SIG-M5 (cell line): Measurements from ENCODE around the gene PTPRD.

Experiments
- DNase-seq: peaks from one replicate; lab custom pipeline; 2025; lab: John Stamatoyannopoulos, UW

PTPRD gene

DNA sequence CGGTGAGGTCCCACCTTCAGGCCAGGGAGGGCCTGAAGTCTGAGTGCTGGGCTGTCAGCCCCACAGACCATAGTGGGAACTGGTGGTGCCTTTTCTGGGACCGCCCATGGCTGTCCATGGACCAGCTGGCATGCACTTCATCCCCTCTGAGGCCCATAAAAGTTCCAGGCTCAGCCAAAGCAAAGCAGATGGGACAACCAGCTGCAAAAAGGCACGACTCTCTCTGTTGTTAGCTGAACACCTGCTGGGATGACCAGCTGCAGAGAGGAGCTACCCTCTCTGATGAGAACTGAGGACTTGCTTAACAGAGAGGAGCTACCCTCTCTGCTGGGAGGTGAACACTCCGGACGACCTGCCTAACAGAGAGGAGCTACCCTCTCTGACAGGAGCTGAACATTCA is 1968.9 kb downstream of the PTPRD start:
- no peak for DNase-seq

DNA sequence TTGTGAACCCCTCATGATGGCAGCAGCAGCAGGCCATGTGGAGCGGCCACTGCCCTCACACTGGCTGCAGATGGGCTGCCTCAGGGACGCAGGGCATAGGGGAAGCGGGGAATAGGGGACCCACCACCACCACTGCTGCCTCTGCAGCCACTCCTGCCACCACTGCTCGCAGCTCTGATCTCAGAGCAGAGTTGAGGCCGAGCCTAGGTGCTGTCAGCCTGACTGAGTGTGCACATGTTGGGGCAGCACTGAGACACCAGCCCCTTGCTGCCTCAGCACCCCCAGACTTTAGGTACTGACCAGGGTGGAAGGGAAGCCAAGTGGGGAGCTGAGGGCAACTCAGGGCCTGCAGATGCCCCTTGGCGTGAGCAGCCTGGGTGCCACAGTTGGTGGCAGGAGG is 1969.3 kb downstream of the PTPRD start:
- no peak for DNase-seq

DNA sequence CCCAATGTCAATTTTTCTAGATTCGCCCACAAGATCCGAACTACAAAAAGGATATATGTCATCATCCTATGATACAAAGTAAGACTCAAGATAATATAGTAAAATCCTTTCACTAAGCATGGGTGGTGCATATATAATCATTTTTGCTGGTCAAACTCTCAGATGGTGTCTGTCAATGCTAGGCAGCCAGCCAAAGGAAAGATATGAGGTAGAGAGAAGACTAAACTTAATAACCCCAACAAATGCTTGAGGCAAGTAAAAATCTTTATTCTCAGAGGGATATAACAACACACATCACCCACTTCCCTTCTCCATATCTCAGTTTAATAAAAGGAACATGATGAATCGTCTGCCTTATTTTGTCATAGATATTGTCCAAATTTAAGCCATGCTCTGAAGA is 1972.0 kb downstream of the PTPRD start:
- DNase-seq: no peak

DNA sequence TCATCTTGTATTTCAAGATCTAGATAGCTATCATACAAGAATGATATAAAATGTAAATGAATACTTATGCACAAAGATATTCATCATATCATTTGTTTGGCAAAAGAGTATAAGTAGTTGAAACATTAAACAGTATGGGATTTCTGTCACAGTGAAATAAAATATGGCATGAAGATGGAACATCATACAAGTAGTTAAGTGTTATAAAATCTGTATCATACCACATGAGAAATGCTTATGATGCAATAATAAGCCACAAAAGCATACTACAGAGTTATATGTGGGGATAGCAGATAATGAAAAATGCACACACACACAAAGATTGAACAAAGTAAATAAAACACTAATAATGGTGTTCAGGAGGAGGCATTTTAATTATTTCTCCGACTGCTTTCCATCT is 1975.2 kb downstream of the PTPRD start:
- DNase-seq: no peak

DNA sequence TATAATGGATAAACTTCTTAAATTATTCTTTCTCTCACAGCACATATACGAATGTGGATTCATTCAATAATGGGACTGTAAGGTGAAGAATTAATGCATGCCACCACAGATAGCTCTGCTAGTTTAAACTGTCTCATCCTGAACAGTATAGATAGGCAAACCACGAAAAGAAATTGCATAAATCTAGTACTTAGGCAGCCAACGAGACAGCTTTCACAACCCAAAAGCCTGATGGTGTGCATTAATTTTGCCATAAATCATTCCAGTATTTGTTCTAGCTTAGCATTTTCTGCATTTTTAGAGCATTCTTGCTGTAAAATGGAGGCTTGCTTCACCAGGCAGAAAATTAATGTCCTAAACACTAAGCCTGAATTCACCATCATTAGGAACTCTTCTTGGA is 1979.0 kb downstream of the PTPRD start:
- DNase-seq: no peak

DNA sequence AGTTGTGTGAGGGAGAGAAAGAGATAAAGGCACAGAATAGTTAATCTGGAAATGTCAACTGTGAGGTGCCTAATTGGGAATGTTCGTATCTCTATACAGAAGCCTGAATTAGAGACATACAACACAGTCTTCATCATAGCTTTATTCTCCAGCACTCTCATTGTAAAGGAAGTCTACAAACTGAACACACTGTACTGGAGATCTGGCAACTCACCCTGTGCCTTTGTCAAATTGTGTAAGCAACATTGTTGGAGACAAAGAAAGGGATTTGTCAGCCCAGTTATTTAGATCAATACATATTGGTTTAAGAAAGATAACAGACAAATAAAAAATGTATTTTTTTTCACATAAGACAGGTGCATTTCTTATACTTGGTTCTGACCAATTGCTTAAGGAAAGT is 1980.3 kb downstream of the PTPRD start:
- DNase-seq: no peak

DNA sequence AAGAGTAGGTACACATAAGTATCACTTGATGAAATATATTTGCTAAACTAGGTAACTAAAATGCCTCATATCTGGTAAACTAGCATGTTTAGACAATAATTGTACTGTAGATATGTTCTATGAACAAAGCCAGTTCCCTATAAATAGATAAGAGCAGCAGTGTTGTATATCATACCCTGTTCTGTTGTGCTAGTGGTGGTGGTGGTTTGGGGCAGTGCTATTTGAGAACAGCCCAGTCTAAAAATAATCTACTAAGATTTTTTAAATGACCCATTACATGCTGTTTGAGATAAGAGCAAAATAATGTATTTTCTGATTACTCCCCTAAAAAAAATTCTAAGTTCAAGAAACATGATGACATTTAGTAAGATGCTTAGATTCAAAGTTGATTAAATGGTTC is 1984.0 kb downstream of the PTPRD start:
- no peak for DNase-seq

DNA sequence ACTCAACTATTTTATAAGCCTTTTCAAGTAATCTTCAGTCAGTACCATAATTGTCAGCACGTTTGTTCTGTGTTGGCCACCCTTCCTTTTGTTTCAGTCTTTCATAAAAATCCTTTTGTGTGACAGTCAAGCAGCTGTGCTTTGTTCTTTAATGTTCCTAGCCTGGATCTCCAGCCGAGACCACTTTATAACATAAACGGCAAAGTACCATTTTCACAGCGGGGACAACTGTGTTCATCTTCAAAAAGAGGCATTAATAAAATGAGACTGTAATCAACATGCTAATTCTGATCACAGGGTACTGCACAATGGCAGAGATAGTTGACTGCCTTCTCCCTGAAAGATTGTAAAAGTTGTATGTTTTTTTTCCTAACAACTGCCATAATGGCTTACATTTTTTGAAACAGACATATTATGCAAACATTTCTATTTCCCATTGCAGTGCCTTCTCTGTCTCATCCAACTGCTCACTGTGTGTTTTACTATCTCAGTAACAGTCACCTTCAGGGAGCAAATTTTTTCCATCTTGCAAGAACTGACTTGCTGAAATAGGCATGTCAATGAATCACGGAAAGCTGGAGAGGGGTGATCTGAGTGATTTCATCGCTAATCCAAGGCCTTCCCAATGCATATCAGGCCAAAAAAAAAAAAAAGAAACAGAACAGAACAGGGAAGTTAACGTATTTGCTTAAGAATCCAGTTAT is 1984.7 kb downstream of the PTPRD start:
- no peak for DNase-seq

DNA sequence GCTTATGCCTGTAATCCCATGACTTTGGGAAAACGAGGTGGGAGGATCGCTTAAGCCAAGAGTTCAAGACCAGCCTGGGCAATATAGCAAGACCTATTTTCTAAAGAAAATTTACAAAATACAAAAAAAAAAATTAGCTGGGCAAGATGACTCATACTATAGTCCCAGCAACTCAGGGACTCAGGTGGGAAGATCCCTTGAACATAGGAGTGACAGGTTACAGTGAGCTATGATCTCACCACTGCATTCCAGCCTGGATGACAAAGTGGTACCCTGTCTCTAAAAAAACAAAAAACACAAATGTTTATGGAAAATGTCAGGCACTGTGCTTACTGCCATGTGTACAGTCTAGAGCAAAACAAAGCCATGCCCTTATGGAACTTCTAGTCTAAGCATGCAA is 1989.9 kb downstream of the PTPRD start:
- no peak for DNase-seq

DNA sequence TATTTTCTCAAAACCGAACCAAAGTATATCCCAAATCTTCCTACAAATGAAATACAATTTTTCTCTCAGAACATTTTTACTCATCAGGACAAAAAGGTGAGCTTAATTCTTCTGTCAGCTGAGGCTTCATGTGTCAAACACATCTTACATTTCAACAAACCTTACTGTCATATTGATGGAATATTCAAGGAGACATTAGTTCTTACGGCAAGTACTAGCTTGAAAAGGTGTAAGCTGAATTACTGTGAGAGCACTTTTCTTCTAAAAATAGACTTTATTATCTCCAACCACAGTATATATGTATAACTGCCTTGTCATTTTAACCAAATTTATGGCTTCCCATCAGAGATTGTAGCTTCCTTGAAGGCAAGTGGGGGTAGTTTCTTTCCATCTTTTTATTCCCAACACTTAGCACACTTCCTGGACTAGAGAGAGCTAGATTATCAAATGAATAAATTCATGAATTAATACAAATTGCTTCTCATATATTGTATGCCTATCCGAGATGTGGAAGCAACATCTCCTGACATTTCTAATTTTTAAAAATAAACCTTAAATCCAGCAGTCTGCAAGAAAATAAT is 1990.5 kb downstream of the PTPRD start:
- DNase-seq: no peak

DNA sequence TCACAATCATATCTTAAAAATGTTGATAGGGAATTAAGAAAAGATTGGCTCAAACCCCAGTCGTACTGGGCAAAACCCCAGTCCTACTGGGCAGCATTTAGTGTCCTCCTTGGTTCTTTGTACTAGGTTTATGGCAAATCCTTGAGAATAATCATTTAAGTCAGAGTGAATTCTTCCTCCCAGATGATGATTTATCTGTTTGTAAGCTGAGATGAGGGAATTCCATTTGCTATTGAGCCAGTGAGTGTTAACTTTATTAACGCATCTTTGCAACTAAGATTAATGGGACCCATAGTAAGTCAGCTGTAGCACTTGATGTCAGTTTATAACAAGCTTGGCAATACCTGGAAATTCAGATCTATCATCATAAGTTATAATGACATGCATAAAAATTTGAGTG is 1991.4 kb downstream of the PTPRD start:
- DNase-seq: no peak

DNA sequence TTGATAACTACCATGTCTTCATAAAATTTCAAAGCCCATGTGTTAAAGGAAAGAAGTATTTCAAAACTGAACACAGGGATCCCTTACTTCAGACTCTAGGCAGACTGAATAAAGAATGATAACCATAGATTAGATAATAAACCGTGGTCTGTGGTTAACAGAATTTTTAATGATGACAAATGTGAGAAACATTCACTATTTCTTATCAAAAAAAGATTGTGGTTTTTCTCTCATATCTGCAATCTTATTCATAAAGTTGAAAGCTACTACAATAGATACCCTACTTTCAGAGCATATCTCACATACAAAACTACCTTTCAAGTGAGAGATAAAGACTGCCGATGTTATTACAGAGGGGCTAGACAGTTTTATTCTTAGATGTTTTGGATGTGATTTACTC is 1996.4 kb downstream of the PTPRD start:
- DNase-seq: no peak

DNA sequence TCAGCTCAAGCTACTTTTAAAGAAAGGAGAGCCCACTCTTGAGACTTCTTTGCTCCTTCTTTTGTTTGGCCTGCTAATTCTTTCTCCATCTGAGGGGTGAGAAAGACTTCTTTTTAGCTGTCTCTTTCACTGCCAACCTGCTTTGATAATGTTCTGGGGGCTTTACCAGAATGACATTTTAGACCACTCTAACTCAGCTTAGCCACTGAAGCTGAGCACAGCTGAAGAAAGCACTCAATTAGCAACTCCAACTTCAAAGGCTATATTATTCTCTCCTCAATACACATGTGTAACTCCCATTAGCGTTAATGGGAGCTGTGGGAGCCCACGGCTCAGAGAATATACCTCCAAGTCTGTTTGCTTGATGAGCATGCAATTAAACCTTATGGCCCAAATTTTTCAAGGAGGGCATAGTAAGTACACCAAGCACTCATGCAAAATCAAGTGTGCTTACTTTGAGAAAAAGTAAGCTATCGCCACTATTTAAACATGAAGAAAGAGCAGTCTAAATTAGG is 1997.8 kb downstream of the PTPRD start:
- no peak for DNase-seq

DNA sequence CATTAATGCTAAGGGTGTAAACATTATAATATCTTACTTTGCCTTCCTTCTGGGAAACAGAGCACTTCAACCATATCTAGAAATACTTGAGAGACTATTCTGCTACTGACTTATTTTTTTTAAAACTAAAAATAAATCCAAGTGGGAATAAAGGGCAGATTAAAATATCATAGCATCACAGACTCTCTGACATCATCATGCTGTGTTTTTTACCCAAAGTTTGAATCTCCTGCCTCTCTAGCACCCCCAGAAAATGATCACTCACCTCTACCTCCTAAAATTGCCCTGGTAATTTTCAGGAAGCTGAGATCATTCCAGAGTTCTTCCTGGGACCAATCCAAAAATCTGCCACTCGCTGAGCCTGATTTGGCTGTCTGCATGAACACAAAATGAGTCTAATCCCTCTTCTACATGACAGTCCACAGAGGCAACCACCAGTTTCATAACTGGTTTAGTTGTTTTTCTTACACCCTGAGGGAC is 1999.4 kb downstream of the PTPRD start:
- DNase-seq: no peak

DNA sequence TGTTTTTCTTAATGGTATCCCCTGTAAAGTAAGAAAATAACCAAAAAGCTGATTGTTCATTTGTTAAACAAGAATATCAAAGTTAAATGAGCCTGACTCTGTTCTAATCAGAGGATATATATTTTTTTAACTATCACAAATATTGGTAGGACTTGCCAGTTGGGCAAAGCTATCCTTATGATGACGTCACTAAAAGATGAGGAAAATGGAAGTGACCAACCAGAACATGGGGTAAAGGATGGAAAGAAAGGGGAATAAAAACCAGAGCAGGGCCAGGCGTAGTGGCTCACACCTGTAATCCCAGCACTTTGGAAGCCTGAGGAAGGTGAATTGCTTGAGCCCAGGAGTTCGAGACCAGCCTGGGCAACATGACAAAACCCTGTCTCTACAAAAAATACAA is 2001.6 kb downstream of the PTPRD start:
- DNase-seq: no peak

DNA sequence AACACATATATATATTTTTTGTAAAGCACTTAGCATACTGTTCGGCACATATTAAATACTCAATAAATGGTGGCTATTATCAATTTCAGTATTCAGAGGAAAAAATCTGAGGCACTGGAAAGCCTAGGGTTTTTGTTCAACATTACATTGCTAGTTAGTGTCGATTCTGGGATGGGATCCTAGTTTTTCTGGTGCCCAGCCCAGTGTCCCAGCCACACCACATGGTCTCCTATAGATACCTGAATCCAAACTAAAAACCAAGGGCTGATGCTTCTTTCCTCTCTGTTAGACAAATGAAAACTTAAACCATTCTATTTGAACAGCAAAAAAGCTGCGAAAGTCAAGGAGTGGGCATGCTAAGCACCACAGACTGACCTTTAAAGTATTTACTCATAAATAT is 2002.5 kb downstream of the PTPRD start:
- no peak for DNase-seq

DNA sequence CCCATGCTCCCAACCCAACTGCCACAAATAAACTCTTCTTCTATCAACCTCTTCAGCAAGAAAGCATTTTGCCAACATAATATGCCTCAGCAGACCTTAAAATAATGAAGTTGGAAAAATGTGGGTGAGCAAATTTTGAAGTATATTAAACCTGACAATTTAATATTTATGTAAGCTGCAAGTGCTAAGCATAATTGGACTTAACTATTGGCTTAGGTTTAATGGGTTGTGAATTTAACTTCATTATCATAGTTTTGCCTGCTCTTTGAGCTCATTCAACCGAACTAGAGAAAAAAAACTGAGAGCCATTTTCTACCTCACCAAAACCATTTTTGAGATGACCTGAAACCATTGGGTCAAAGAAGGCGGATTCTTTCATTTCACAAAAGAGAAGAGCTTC is 2007.7 kb downstream of the PTPRD start:
- no peak for DNase-seq

DNA sequence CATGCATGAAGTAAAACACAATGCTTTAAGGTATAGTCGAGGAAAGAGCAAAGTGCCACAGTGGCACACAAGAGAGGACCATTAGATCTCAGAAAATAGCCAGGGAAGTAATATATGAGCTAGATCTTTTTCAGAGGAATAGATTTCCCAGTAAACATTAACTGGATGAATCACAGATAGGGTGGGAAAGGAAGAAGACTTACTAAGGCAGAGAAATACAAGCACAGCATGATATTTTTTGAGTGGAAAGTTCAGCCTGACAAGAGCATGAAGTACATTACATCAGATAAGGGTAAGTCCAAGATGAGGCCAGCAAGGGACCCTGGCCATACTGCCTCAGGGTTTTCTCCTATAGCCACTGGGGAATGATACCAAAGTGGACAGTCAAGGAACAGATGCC is 2008.6 kb downstream of the PTPRD start:
- no peak for DNase-seq

DNA sequence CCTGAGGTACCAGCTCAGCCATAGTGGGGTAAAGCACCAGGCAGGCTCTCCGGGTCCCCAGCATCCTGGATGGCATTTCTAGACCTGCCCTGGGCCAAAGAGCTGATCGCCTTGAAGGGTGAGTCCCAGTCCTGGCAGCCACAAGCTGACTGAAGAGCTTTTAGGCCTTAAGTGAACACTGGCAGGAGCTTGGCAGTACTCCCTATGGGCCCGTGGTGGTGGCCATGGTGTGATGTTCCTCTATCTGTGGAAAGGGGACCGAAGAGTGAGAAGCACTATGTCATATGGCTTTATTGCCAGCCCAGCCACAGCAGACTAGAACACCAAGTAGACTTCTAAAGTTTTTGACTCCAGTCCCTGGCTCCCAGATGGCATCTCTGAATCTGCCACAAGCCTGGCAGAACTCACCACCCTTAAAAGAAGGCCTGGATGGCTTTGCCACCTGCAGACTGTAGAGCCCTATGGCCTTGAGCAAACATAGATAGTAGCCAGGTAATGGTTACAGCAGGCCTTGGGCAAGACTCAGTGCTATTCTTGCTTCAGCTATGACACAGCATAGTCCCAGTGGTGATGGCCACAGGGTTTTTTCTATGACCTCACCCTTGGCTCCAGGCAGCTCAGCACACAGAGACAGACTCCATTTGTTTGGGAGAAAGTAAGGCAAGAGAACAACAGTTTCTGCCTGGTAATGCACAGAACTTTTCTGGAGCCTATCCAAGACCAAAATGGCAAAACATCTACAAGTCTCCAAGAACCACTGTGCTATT is 2011.7 kb downstream of the PTPRD start:
- no peak for DNase-seq

DNA sequence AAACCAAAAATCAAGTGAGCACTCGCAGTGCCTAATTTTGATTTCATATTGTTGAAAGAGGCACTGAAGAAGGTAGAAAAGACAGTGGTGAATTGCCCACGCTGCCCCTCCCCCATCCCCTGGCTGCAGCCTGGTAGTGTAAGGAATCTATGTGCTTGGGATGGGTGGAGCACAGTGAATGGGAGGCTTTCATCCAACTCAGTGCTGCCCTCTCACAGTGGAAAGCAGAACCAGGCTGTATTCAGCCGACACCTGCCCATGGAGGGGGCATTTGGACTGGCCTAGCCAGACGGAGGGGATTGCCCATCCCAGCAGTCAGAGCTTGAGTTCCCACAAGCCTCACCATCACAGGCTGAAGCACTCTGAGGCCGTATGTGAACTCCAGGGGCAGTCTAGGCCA is 2012.9 kb downstream of the PTPRD start:
- no peak for DNase-seq

DNA sequence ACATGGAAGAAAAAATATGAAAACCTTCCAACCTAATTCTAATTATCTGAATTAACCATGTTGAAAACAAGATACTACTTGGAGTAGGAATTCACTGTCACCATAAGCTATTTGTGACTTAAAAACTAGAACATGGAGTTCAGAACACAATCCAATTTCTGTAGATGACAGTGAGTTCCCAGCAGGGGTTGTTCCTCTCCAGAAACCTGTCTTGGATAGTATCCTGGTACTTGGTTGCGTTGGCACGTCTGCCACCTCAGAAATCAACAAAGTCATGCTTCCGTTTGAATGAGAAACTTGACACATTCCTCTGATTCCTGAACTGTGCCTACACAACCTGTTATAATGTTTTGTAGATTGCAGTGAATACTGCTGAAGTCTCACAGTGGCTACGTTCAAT is 2023.3 kb downstream of the PTPRD start:
- no peak for DNase-seq

DNA sequence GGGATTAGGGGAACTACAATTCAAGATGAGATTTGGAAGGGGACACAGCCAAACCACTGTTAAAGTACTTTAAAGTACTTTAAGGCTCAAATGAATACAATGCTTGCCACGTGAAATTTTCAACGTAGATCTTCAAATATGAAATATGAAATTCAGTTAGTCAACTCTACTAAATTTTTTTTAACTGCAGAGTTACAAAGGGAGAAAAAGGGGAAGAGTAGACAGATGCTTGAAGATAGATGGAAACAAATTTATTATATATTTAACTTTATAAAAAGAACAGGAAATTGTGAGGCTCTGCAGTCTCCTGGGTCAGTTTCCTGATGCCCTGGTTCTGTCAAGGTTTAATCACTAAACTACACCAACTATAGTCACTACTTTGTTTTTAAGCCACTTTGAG is 2027.8 kb downstream of the PTPRD start:
- DNase-seq: no peak

DNA sequence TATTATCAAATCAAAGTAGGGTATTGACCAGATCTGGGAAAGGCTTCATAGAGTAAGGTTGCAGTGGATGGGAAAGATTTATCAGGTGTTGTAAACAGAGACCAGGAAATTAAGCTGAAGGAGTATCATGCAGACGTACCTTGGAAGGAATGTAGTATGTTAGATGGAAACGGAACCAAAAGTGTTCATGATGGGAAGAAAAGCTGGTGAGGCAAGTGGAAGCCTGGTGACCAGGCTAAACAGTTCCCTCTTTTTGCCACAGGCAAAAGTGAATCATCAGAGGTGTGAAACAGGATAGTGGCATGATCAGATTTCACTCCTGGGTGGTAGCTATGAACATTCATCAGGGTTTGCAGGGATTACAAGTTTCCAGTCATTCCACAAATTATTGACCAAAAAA is 2033.1 kb downstream of the PTPRD start:
- DNase-seq: no peak
